Stimulated activated CD8-positive, alpha-beta memory T cell treated with anti-CD3 and anti-CD28 coated beads, Interleukin-15, amount 100 ng/mL, for 48 hours (primary cell): ENCODE data around the gene SERTAD1.

ENCODE experiments used
- DNase-seq, 2 donors: peaks; one replicate each; pipeline ENCODE4 v3.0.0-alpha.2; 2020; ENCODE audit warnings: low read depth in 2 of 2

Gene SERTAD1

GRCh38 chr19:40400559-40400958 lies 25.2 kb downstream of the SERTAD1 start:
- no peak for DNase-seq

- DNase-seq = peak; percentile 32 to 63
Measured at GRCh38 chr19:40398417-40399131, 27.2 kb downstream of the SERTAD1 start.

- DNase-seq = no peak
Measured at GRCh38 chr19:40397568-40397906, 28.3 kb downstream of the SERTAD1 start.

- no peak for DNase-seq
Measured at GRCh38 chr19:40396886-40397567, 28.8 kb downstream of the SERTAD1 start.

GRCh38 chr19:40395956-40396355 lies 29.8 kb downstream of the SERTAD1 start:
- no peak for DNase-seq

- no peak for DNase-seq
Measured at GRCh38 chr19:40394816-40395210, 31.0 kb downstream of the SERTAD1 start.

GRCh38 chr19:40393894-40394815 lies 31.6 kb downstream of the SERTAD1 start:
- no peak for DNase-seq

GRCh38 chr19:40392894-40393517 lies 32.8 kb downstream of the SERTAD1 start:
- DNase-seq = no peak

GRCh38 chr19:40392123-40392522 lies 33.7 kb downstream of the SERTAD1 start:
- no peak for DNase-seq

- no peak for DNase-seq
Measured at GRCh38 chr19:40390084-40390742, 35.6 kb downstream of the SERTAD1 start, which contains the start of gene HIPK4. Gene HIPK4, minus strand, starts transcription at chr19:40390181. Its CDS starts 279 bp downstream, at chr19:40389902.

- DNase-seq = no peak
Measured at GRCh38 chr19:40389404-40390083, 36.2 kb downstream of the SERTAD1 start.

GRCh38 chr19:40388481-40388880 lies 37.3 kb downstream of the SERTAD1 start:
- no peak for DNase-seq

- DNase-seq = no peak
Measured at GRCh38 chr19:40387155-40387554, 38.6 kb downstream of the SERTAD1 start.

- DNase-seq = no peak
Measured at GRCh38 chr19:40383668-40384248, 42.0 kb downstream of the SERTAD1 start.

- DNase-seq = no peak
Measured at GRCh38 chr19:40381321-40381720, 44.5 kb downstream of the SERTAD1 start.

- no peak for DNase-seq
Measured at GRCh38 chr19:40380199-40381037, 45.4 kb downstream of the SERTAD1 start.

- DNase-seq = no peak
Measured at GRCh38 chr19:40379446-40380198, 46.2 kb downstream of the SERTAD1 start.

- DNase-seq = no peak
Measured at GRCh38 chr19:40378509-40378908, 47.3 kb downstream of the SERTAD1 start.
